C4-2B (cell line): ENCODE results near the gene ABL2.
"Not testable (repeated sequence)": the region's sequence is repeated elsewhere in the genome, so short reads cannot be mapped to it uniquely, and the experiment has no call there.

Source experiments
- ZFX ChIP-seq: fragments of 450-650 bp; IDR thresholded peaks from 2 replicates; pipeline ENCODE4 v1.6.1; 2017
- TF ChIP-seq, protein P1 (sequence below): fragments of 450-650 bp; conservative IDR thresholded peaks from 2 replicates; pipeline ENCODE4 v1.5.1; 2017; ENCODE audit warnings: mild to moderate bottlenecking

DNA sequence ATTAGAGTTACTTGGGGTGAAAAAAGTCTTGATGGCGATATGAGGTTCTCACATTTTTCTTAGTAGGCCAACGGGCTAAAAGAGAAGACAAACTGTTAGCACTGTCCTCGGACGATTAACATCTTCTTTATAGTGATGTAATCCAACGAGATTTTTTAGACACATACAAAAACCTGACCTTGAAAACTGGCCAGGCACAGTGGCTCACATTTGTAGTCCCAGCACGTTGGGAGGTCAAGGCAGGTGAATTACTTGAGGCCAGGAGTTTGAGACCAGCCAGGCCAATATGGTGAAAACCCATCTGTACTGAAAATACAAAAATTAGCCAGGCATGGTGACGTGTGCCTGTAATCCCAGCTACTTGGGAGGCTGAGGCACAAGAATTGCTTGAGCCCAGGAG, 8.4 kb downstream of the ABL2 start:
- TF ChIP-seq, protein P1, sequence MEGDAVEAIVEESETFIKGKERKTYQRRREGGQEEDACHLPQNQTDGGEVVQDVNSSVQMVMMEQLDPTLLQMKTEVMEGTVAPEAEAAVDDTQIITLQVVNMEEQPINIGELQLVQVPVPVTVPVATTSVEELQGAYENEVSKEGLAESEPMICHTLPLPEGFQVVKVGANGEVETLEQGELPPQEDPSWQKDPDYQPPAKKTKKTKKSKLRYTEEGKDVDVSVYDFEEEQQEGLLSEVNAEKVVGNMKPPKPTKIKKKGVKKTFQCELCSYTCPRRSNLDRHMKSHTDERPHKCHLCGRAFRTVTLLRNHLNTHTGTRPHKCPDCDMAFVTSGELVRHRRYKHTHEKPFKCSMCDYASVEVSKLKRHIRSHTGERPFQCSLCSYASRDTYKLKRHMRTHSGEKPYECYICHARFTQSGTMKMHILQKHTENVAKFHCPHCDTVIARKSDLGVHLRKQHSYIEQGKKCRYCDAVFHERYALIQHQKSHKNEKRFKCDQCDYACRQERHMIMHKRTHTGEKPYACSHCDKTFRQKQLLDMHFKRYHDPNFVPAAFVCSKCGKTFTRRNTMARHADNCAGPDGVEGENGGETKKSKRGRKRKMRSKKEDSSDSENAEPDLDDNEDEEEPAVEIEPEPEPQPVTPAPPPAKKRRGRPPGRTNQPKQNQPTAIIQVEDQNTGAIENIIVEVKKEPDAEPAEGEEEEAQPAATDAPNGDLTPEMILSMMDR, result not testable (repeated sequence)
- not testable (repeated sequence) for TF ChIP-seq ZFX
